ENCODE results near the gene ARHGAP19. TPM values are rescaled to one million over a fixed set of nuclear protein-coding genes. Genes with fewer than 3 reads are reported as not detected.

Gene ARHGAP19
- total RNA-seq, 1 experiment from 2014 or later = 33.2 TPM

DNA sequence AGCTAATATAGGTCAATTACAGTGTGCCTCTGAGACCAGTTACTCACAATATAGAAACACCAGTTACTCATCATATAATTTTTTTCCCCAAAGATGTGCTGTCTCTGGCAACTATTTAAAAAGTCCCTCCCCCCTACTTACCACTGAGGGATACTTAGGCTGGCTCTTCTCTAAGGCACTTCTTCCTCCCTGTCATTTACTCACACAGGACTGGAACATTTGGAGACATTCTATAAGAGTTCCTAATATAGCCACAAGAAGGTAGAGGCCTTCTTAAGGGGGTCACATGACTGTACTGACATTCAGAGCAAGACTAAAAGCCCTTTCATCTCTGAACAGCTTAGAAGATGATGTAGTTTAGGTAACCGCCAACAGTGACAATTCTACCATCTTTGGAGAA is 62.3 kb downstream of the ARHGAP19 start:
- no peak overlapping the region for H4K8ac ChIP-seq (replicated peaks; ENCODE audit: insufficient read length, low read depth, low read length)
- H3K14ac ChIP-seq (ENCODE audit: insufficient read depth, low read length) = no peak overlapping the region
- TF ChIP-seq, protein P1, sequence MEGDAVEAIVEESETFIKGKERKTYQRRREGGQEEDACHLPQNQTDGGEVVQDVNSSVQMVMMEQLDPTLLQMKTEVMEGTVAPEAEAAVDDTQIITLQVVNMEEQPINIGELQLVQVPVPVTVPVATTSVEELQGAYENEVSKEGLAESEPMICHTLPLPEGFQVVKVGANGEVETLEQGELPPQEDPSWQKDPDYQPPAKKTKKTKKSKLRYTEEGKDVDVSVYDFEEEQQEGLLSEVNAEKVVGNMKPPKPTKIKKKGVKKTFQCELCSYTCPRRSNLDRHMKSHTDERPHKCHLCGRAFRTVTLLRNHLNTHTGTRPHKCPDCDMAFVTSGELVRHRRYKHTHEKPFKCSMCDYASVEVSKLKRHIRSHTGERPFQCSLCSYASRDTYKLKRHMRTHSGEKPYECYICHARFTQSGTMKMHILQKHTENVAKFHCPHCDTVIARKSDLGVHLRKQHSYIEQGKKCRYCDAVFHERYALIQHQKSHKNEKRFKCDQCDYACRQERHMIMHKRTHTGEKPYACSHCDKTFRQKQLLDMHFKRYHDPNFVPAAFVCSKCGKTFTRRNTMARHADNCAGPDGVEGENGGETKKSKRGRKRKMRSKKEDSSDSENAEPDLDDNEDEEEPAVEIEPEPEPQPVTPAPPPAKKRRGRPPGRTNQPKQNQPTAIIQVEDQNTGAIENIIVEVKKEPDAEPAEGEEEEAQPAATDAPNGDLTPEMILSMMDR (conservative IDR thresholded peaks at IDR 0.05) = no peak
- no peak overlapping the region for H3T11ph ChIP-seq (ENCODE audit: low read length)
- H2BK12ac ChIP-seq (ENCODE audit: insufficient read length, low read depth, low read length) = no peak overlapping the region
- DNase-seq = no peak
- no peak overlapping the region for H3K56ac ChIP-seq (ENCODE audit: insufficient read length, low read depth, low read length)
- no peak overlapping the region for H3K18ac ChIP-seq (ENCODE audit: insufficient read length, low read depth, low read length)
- no peak overlapping the region for H3K27ac Mint-ChIP-seq
- no peaks in the 10 kb centered on the region for H3K23me2 ChIP-seq (ENCODE audit: insufficient read length, low read depth, low read length, poor library complexity, severe bottlenecking)
- H3K9me3 Mint-ChIP-seq = no peaks in the 10 kb centered on the region
- H2AK5ac ChIP-seq (ENCODE audit: insufficient read length, low read length) = no peak overlapping the region
- no peak overlapping the region for H3K4ac ChIP-seq (ENCODE audit: low read depth, low read length)
- no peak overlapping the region for H2BK120ac ChIP-seq (ENCODE audit: low read depth, low read length, poor library complexity, severe bottlenecking)
- H2BK20ac ChIP-seq (ENCODE audit: low read depth, low read length, poor library complexity, severe bottlenecking) = no peak overlapping the region
- no peak overlapping the region for H3K9ac ChIP-seq (ENCODE audit: extremely low read depth, insufficient read length, low read length)
- no peaks in the 10 kb centered on the region for H3K79me2 ChIP-seq (ENCODE audit: insufficient read depth, low read length)
- no peak overlapping the region for H2AFZ ChIP-seq (ENCODE audit: low read length)
- no peaks in the 10 kb centered on the region for H3K27me3 ChIP-seq (ENCODE audit: insufficient read depth, low read length)
- no peak overlapping the region for H2BK5ac ChIP-seq (ENCODE audit: insufficient read length, low read length)
- peaks cover 3 to 44% (median 35%) of the 10 kb centered on the region in 3 experiments; a peak in 6 of 7 replicates for H3K36me3 Mint-ChIP-seq (ENCODE audit: insufficient read depth in 1 of 3, low read depth in 3 of 3)
- no peak overlapping the region for H4K91ac ChIP-seq (ENCODE audit: insufficient read length, low read depth, low read length)
- H3K27ac ChIP-seq (ENCODE audit: insufficient read length, low read depth, low read length) = no peak overlapping the region
- H3K23ac ChIP-seq (ENCODE audit: insufficient read length, low read depth, low read length) = no peak overlapping the region
- no peaks in the 10 kb centered on the region for H3K79me1 ChIP-seq (ENCODE audit: insufficient read depth, low read depth, low read length, poor library complexity, severe bottlenecking)
- H3K4me1 ChIP-seq (ENCODE audit: insufficient read depth, low read length) = no peaks in the 10 kb centered on the region
- WGBS (ENCODE audit: extremely low coverage, insufficient read length, low lambda C conversion rate) = no CpG with 5 or more reads among the region's 1 CpG
- no peak overlapping the region for H3K4me2 ChIP-seq (ENCODE audit: insufficient read depth, insufficient read length, low read length)
- H4K5ac ChIP-seq (ENCODE audit: insufficient read length, low read depth, low read length) = no peak overlapping the region
- no peaks in the 10 kb centered on the region for H3K27me3 Mint-ChIP-seq (ENCODE audit: low read depth)
- H3K4me1 Mint-ChIP-seq = peaks cover 5 to 8% of the 10 kb centered on the region in 2 experiments; a peak in 3 of 4 replicates
- H2BK15ac ChIP-seq (ENCODE audit: low read depth, low read length) = no peak overlapping the region
- H3K9me3 ChIP-seq (ENCODE audit: control insufficient read depth, low read depth, low read length) = no peaks in the 10 kb centered on the region
- H3K4me3 Mint-ChIP-seq = no peak overlapping the region
- no peaks in the 10 kb centered on the region for H4K20me1 ChIP-seq (ENCODE audit: control insufficient read depth, insufficient read depth, insufficient read length)
